Nephron progenitor cell (in vitro differentiated cells): ENCODE measurements around the gene SYT2.
A peak's percentile ranks its signal among the peaks of the same experiment; 100 is the strongest.

ENCODE experiments used
- DNase-seq: peaks from one replicate; pipeline ENCODE4 v3.0.0; 2021
- H3K27ac Mint-ChIP-seq: 2 replicates; pipeline ENCODE4 v1.8.0; 2021; ENCODE audit warnings: mild to moderate bottlenecking, moderate library complexity, mixed read lengths
- H3K27me3 Mint-ChIP-seq: 2 replicates; pipeline ENCODE4 v1.8.0; 2021; ENCODE audit warnings: mild to moderate bottlenecking, low read depth, mixed read lengths; ENCODE audit not compliant: poor library complexity
- H3K36me3 Mint-ChIP-seq: 2 replicates; pipeline ENCODE4 v1.8.0; 2021; ENCODE audit warnings: low read depth, mixed read lengths
- H3K4me1 Mint-ChIP-seq: 2 replicates; pipeline ENCODE4 v1.8.0; 2021; ENCODE audit warnings: mixed read lengths
- H3K4me3 Mint-ChIP-seq: 2 replicates; pipeline ENCODE4 v1.8.0; 2021; ENCODE audit warnings: mild to moderate bottlenecking, moderate library complexity, mixed read lengths
- H3K9me3 Mint-ChIP-seq: 2 replicates; pipeline ENCODE4 v1.8.0; 2021; ENCODE audit warnings: mild to moderate bottlenecking, moderate library complexity, mixed read lengths
- TF ChIP-seq, protein P1 (sequence below): fragments of 200-600 bp; sonication (generic); IDR thresholded peaks from 2 replicates; pipeline ENCODE4 v1.5.0; 2021; ENCODE audit warnings: antibody characterized with exemption

Gene SYT2

DNA sequence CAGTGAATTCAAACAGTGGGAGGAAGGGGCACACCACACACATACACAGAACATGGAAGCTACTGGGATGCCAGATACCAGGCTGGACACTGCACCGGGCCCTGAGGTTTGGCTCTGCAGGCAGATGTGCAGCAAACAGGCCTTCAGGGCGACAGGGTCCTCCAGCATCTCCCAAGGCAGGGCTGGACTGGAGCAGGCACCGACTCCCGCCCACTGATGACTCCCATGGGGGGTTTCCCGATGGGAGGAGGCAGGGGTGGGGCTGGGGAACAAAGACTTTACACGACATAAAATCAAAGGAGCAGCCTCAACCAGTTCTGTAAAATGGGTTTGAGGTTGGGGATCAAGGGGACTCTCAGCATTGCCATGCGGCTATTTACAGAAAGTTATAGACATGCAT, 118.1 kb downstream of the SYT2 start:
- Mint-ChIP-seq H3K27me3 (peaks cover 14% of the 10 kb centered on the region), H3K9me3 (no peaks in the 10 kb centered on the region), H3K4me3 (no peak overlapping the region), H3K4me1 (peaks cover 47% of the 10 kb centered on the region), H3K36me3 (no peaks in the 10 kb centered on the region), H3K27ac (no peak overlapping the region)
- DNase-seq: no peak
- TF ChIP-seq, protein P1, sequence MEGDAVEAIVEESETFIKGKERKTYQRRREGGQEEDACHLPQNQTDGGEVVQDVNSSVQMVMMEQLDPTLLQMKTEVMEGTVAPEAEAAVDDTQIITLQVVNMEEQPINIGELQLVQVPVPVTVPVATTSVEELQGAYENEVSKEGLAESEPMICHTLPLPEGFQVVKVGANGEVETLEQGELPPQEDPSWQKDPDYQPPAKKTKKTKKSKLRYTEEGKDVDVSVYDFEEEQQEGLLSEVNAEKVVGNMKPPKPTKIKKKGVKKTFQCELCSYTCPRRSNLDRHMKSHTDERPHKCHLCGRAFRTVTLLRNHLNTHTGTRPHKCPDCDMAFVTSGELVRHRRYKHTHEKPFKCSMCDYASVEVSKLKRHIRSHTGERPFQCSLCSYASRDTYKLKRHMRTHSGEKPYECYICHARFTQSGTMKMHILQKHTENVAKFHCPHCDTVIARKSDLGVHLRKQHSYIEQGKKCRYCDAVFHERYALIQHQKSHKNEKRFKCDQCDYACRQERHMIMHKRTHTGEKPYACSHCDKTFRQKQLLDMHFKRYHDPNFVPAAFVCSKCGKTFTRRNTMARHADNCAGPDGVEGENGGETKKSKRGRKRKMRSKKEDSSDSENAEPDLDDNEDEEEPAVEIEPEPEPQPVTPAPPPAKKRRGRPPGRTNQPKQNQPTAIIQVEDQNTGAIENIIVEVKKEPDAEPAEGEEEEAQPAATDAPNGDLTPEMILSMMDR: no peak

GRCh38 chr1:202591515-202591914, 118.7 kb downstream of the SYT2 start:
- Mint-ChIP-seq H3K4me3 (no peak overlapping the region), H3K36me3 (no peaks in the 10 kb centered on the region), H3K27ac (no peak overlapping the region), H3K4me1 (peaks cover 51% of the 10 kb centered on the region), H3K27me3 (peaks cover 12% of the 10 kb centered on the region), H3K9me3 (no peaks in the 10 kb centered on the region)
- TF ChIP-seq, protein P1: no peak
- no peak for DNase-seq

DNA sequence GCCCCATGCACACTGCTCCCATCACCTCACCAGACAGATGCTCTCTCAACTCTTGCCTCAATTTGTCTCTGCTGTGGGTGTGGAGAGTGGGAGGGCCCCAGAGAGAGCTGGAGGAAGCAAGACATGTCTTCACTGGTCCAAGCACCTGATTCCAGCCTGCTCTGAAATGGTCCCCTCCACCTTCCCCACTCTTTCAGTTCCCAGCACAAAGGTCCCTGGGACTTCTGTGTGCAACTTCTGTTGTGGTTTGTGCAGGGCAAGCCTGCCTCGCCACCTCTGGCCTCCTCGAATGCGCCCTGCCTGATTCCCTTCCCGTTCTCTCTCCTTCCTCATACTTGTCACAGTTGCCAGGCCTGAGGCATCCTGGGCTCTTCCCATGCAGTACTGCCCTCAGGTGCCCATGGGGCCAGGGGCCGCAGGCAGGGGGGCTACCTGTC, 119.3 kb downstream of the SYT2 start:
- DNase-seq: no peak
- Mint-ChIP-seq H3K4me3 (no peak overlapping the region), H3K27me3 (peaks cover 12% of the 10 kb centered on the region), H3K36me3 (no peaks in the 10 kb centered on the region), H3K9me3 (no peaks in the 10 kb centered on the region), H3K27ac (no peak overlapping the region), H3K4me1 (peaks cover 56% of the 10 kb centered on the region)
- TF ChIP-seq, protein P1: no peak

DNA sequence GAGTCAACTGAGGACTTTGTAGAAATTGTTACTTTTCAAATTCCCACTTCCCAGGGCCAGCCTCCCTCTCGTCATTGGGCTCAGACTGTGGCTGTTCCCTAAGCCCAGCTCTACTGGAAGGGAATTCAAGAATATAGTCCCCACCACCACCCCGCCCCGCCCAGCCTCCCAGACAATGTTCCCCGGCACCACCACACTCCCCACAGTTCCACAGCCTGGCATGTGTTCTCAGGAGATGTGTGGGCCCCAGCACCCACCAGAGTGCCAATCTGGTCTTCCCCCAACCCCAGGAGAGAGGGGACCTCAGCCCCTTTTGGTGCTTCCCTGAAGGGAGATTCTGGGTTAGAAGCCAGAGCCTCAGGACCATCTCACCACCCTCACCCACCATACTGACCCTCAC, 120.1 kb downstream of the SYT2 start:
- Mint-ChIP-seq H3K9me3 (no peaks in the 10 kb centered on the region), H3K27me3 (peaks cover 12% of the 10 kb centered on the region), H3K36me3 (no peaks in the 10 kb centered on the region), H3K27ac (no peak overlapping the region), H3K4me3 (no peak overlapping the region), H3K4me1 (peaks cover 59% of the 10 kb centered on the region)
- TF ChIP-seq, protein P1: no peak
- DNase-seq: no peak

- H3K4me3 Mint-ChIP-seq: no peak overlapping the region
- TF ChIP-seq, protein P1: no peak
- H3K9me3 Mint-ChIP-seq: no peaks in the 10 kb centered on the region
- peak; percentile 63 for DNase-seq
- peaks cover 59% of the 10 kb centered on the region for H3K4me1 Mint-ChIP-seq
- H3K27me3 Mint-ChIP-seq: peaks cover 5% of the 10 kb centered on the region
- H3K27ac Mint-ChIP-seq: peak overlapping the region; percentile 98
- no peaks in the 10 kb centered on the region for H3K36me3 Mint-ChIP-seq
Observed at GRCh38 chr1:202589190-202589930, 120.9 kb downstream of the SYT2 start.
